A549 (cell line): Measurements from ENCODE around the gene RBMS3. TPM values are rescaled to one million over a fixed set of nuclear protein-coding genes. Genes with fewer than 3 reads are reported as not detected.

Experiments used
- ATAC-seq, 2 experiments: fragments of 200-7000 bp in 1 of 2; fragments of >200 bp in 1 of 2; cut with Nextera tagmentation in 1 of 2; cut with Tn5 transposase in 1 of 2; 3 replicates each; pipeline versions ENCODE4 v1.8.0 to v1.9.1; 2018 to 2020; ENCODE audit warnings: mild to moderate bottlenecking in 1 of 2, moderate library complexity in 1 of 2
- CTCF ChIA-PET: fragments of 300-600 bp; sonication (Branson Sonifier 250); formaldehyde crosslinking; extraction: SDS; loops from one replicate; lab custom pipeline; 2021; ENCODE audit warnings: antibody characterized with exemption, inconsistent platforms; lab: Yijun Ruan, JAX
- POLR2A ChIA-PET: fragments of 350-600 bp; formaldehyde crosslinking; extraction: SDS; loops from one replicate; lab custom pipeline; 2021; ENCODE audit warnings: antibody characterized with exemption, inconsistent platforms; lab: Yijun Ruan, JAX
- DNase-seq, 2 experiments: peaks; one replicate each; pipeline versions ENCODE4 v3.0.0 to v3.0.0-alpha.2; 2011 to 2016; ENCODE audit warnings: low read depth in 1 of 2, low spot score in 1 of 2
- FAIRE-seq: peaks from 2 replicates; lab custom pipeline; 2011; peaks lifted over from hg19 to GRCh38; lab: Jason Lieb, UNC
- H3K27ac ChIP-seq, 2 experiments: fragments of >200 bp; sonication (Bioruptor Twin); formaldehyde crosslinking; 3 replicates each; pipeline ENCODE4 v1.5.1; 2016 to 2017
- H3K4me1 ChIP-seq: fragments of >200 bp; sonication (Bioruptor Twin); formaldehyde crosslinking; 3 replicates; pipeline ENCODE4 v1.6.1; 2016
- H3K4me2 ChIP-seq: fragments of >200 bp; sonication (Bioruptor Twin); formaldehyde crosslinking; 3 replicates; pipeline ENCODE4 v1.6.1; 2016
- H3K4me3 ChIP-seq: fragments of >200 bp; sonication (Bioruptor Twin); formaldehyde crosslinking; 3 replicates; pipeline ENCODE4 v1.5.1; 2016
- H3K9me3 ChIP-seq: fragments of >200 bp; sonication (Bioruptor Twin); formaldehyde crosslinking; 3 replicates; pipeline ENCODE4 v1.6.1; 2016
- ATOH8 ChIP-seq: fragments of 250-450 bp; sonication (Bioruptor Pico); IDR thresholded peaks from 2 replicates; pipeline ENCODE4 v1.5.0; 2020; ENCODE audit warnings: low read depth, mild to moderate bottlenecking, moderate library complexity
- CBX2 ChIP-seq: fragments of 200-600 bp; sonication (generic); IDR thresholded peaks from 2 replicates; pipeline ENCODE4 v1.6.1; 2016; ENCODE audit warnings: low read depth, mild to moderate bottlenecking, borderline replicate concordance
- CBX8 ChIP-seq: fragments of 200-600 bp; sonication (generic); IDR thresholded peaks from 2 replicates; pipeline ENCODE4 v1.6.1; 2016
- CHD4 ChIP-seq: fragments of 200-600 bp; sonication (generic); IDR thresholded peaks from 2 replicates; pipeline ENCODE4 v1.6.1; 2016; ENCODE audit warnings: antibody characterized with exemption, mild to moderate bottlenecking, borderline replicate concordance
- CTCF ChIP-seq: fragments of >200 bp; sonication (Bioruptor Twin); formaldehyde crosslinking; IDR thresholded peaks from 3 replicates; pipeline ENCODE4 v1.5.1; 2016
- EHMT2 ChIP-seq: fragments of 200-600 bp; sonication (generic); IDR thresholded peaks from 2 replicates; pipeline ENCODE4 v1.6.1; 2016; ENCODE audit warnings: antibody characterized with exemption, low read depth, mild to moderate bottlenecking, moderate library complexity
- ESRRA ChIP-seq: fragments of 150-350 bp; IDR thresholded peaks from 2 replicates; pipeline ENCODE4 v1.6.1; 2014; ENCODE audit warnings: mild to moderate bottlenecking, low read length, borderline replicate concordance
- GATA3 ChIP-seq: IDR thresholded peaks from 2 replicates; pipeline ENCODE4 v1.6.1; 2012; ENCODE audit warnings: borderline replicate concordance
- HDAC2 ChIP-seq: fragments of 200-600 bp; sonication (generic); IDR thresholded peaks from 2 replicates; pipeline ENCODE4 v1.6.1; 2016
- HOXA7 ChIP-seq: fragments of 250-450 bp; sonication (Bioruptor Pico); IDR thresholded peaks from 2 replicates; pipeline ENCODE4 v1.5.0; 2020; ENCODE audit warnings: mild to moderate bottlenecking, moderate library complexity
- JUN ChIP-seq, 2 experiments: fragments of >200 bp; sonication (Bioruptor Twin); formaldehyde crosslinking; IDR thresholded peaks; 2 replicates in 1 of 2; 3 replicates in 1 of 2; pipeline ENCODE4 v1.6.1; 2016 to 2017
- KDM1A ChIP-seq: fragments of 200-600 bp; sonication (generic); IDR thresholded peaks from 2 replicates; pipeline ENCODE4 v1.6.1; 2016; ENCODE audit warnings: low read depth, mild to moderate bottlenecking
- KDM5A ChIP-seq: fragments of 200-600 bp; sonication (generic); IDR thresholded peaks from 2 replicates; pipeline ENCODE4 v1.6.1; 2016; ENCODE audit warnings: antibody characterized with exemption, mild to moderate bottlenecking
- MAFK ChIP-seq: fragments of 450-650 bp; IDR thresholded peaks from 2 replicates; pipeline ENCODE4 v1.6.1; 2014; ENCODE audit not compliant: partially characterized antibody
- NPAS2 ChIP-seq: fragments of 250-450 bp; sonication (Bioruptor Pico); IDR thresholded peaks from 2 replicates; pipeline ENCODE4 v1.8.0; 2022; ENCODE audit warnings: mild to moderate bottlenecking, moderate library complexity, borderline replicate concordance
- RAD21 ChIP-seq, 2 experiments: fragments of >200 bp in 1 of 2; sonication (Bioruptor Twin) in 1 of 2; formaldehyde crosslinking in 1 of 2; IDR thresholded peaks in 1 of 2; conservative IDR thresholded peaks in 1 of 2; 2 replicates in 1 of 2; 3 replicates in 1 of 2; pipeline ENCODE4 v1.6.1; 2012 to 2018; ENCODE audit warnings: inconsistent platforms in 1 of 2
- RARB ChIP-seq: fragments of 250-450 bp; sonication (Bioruptor Pico); IDR thresholded peaks from 2 replicates; pipeline ENCODE4 v1.8.0; 2021; ENCODE audit warnings: mild to moderate bottlenecking, moderate library complexity
- RFX5 ChIP-seq: fragments of 450-650 bp; IDR thresholded peaks from 2 replicates; pipeline ENCODE4 v1.7.1; 2014; ENCODE audit warnings: antibody characterized with exemption, mild to moderate bottlenecking, moderate library complexity
- RNF2 ChIP-seq: fragments of 200-600 bp; sonication (generic); IDR thresholded peaks from 2 replicates; pipeline ENCODE4 v1.6.1; 2016; ENCODE audit warnings: low read depth, mild to moderate bottlenecking, antibody characterized with exemption, moderate library complexity, borderline replicate concordance
- ZFP36 ChIP-seq: fragments of 450-650 bp; IDR thresholded peaks from 2 replicates; pipeline ENCODE4 v1.6.1; 2014; ENCODE audit warnings: borderline replicate concordance; ENCODE audit not compliant: partially characterized antibody
- WGBS: methylation state at CpG from one replicate; pipeline ENCODE4 v1.1.6; 2017; ENCODE audit errors: missing lambda C conversion rate; 5-methylcytosine and 5-hydroxymethylcytosine counted together
- polyA plus RNA-seq, 4 experiments: library from polyadenylated mRNA; depleted of rRNA in 3 of 4; stranded (reverse); fragments of >200 nt; fragmentation: RNase III in 1 of 4; extraction: RNeasy Plus Mini Kit Qiagen cat#74134 plus additional on column Dnase treatment in 1 of 4; gene quantifications; 2 replicates in 3 of 4; 3 replicates in 1 of 4; pipeline ENCODE4 v1.2.3, GENCODE V29; 2011 to 2017
- TF ChIP-seq, protein P1 (sequence below): fragments of 450-650 bp; IDR thresholded peaks from 2 replicates; pipeline ENCODE4 v1.6.1; 2014; ENCODE audit warnings: antibody characterized with exemption
- TF ChIP-seq, protein P2 (sequence below): fragments of 150-350 bp; IDR thresholded peaks from 2 replicates; pipeline ENCODE4 v1.6.1; 2014; ENCODE audit warnings: low read depth, mild to moderate bottlenecking, low read length
- TF ChIP-seq, protein P3 (sequence below): IDR thresholded peaks from 2 replicates; pipeline ENCODE4 v1.6.1; 2012
- TF ChIP-seq, protein P4 (sequence below): fragments of >200 bp; sonication (Bioruptor Twin); formaldehyde crosslinking; IDR thresholded peaks from 3 replicates; pipeline ENCODE4 v1.6.1; 2016
- TF ChIP-seq, protein P5 (sequence below): IDR thresholded peaks from 2 replicates; pipeline ENCODE4 v1.6.1; 2012; ENCODE audit warnings: low read depth, borderline replicate concordance

The RBMS3 gene
- polyA plus RNA-seq, 2 of the 4 experiments (the other 2 are of a cell fraction): 0.92 to 4.1 TPM

DNA sequence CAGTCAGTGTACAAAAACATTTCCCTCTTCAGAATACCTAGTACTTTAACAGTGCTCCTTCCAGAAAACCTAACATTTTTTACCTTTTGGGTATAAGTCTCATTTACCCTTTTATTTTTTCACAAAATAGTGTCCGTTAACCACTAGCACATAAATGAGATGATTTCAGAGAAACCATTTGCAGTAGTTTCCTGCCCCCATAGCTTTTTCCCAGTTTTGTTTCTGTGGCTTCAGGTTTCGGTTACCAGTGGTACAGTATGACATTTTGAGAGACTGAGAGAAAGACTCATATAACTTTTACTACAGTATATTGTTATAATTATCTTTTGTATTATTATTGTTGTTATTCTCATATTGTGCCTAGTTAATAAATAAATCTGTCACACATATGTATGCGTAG is 6.2 kb upstream of the RBMS3 start (continued):
- no peak for TF ChIP-seq RARB (CRISPR knock-in tag)

DNA sequence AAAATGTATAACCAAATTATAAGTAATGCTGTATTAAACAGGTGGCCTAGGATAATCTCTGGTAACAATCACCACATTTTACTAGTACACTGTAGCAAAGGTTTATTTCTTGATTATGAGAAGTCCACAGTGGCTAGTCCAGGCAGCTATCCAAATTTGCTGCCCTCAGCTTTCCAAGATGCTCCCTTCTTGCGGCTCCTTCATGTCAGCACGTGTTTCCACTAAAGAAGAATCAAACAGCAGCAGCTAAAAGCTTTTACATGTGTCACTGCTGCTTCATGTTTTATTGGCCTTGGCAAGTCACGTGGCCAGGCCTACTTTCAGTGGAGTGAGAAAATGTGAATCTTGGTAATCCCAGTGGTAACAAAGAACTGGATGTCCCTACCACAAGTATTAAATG is 5.6 kb upstream of the RBMS3 start:
- FAIRE-seq (no peak), ATAC-seq (no peak), DNase-seq (no peak)
- H3K4me3 ChIP-seq: no peak overlapping the region
- 0 out of 3 replicates have a peak, but pooled peaks cover 4% of the 10 kb centered on the region for H3K4me1 ChIP-seq
- H3K27ac ChIP-seq: no peak overlapping the region
- CTCF ChIA-PET: no interaction called here
- H3K4me2 ChIP-seq: no peak overlapping the region
- 84% methylated on average over 3 of the region's 3 CpGs for WGBS
- no peaks in the 10 kb centered on the region for H3K9me3 ChIP-seq
- TF ChIP-seq JUN (IDR thresholded peaks at IDR 0.05) (no peak), ESRRA (no peak)
- POLR2A ChIA-PET: no interaction called here

- FAIRE-seq (no peak), DNase-seq (no peak), ATAC-seq (no peak)
- ChIA-PET CTCF (no interaction called here), POLR2A (no interaction called here)
- H3K4me2 ChIP-seq: no peak overlapping the region
- WGBS: 93% methylated on average over 6 of the region's 6 CpGs
- H3K4me3 ChIP-seq: no peak overlapping the region
- 0 out of 3 replicates have a peak, but pooled peaks cover 4% of the 10 kb centered on the region for H3K4me1 ChIP-seq
- TF ChIP-seq, protein P1, sequence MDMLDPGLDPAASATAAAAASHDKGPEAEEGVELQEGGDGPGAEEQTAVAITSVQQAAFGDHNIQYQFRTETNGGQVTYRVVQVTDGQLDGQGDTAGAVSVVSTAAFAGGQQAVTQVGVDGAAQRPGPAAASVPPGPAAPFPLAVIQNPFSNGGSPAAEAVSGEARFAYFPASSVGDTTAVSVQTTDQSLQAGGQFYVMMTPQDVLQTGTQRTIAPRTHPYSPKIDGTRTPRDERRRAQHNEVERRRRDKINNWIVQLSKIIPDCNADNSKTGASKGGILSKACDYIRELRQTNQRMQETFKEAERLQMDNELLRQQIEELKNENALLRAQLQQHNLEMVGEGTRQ: no peak
- no peak for TF ChIP-seq GATA3
- TF ChIP-seq KDM1A: no peak
- TF ChIP-seq ATOH8: no peak
- no peak for TF ChIP-seq CHD4
- TF ChIP-seq, protein P2, sequence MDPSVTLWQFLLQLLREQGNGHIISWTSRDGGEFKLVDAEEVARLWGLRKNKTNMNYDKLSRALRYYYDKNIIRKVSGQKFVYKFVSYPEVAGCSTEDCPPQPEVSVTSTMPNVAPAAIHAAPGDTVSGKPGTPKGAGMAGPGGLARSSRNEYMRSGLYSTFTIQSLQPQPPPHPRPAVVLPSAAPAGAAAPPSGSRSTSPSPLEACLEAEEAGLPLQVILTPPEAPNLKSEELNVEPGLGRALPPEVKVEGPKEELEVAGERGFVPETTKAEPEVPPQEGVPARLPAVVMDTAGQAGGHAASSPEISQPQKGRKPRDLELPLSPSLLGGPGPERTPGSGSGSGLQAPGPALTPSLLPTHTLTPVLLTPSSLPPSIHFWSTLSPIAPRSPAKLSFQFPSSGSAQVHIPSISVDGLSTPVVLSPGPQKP: no peak
- no peak for TF ChIP-seq RAD21 (conservative IDR thresholded peaks at IDR 0.05 in 1 of 2, IDR thresholded peaks at IDR 0.05 in 1 of 2)
- TF ChIP-seq EHMT2: no peak
- TF ChIP-seq, protein P3, sequence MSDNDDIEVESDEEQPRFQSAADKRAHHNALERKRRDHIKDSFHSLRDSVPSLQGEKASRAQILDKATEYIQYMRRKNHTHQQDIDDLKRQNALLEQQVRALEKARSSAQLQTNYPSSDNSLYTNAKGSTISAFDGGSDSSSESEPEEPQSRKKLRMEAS: no peak
- no peak for TF ChIP-seq HDAC2
- no peak for TF ChIP-seq HOXA7 (CRISPR knock-in tag)
- TF ChIP-seq RNF2: no peak
- TF ChIP-seq, protein P4, sequence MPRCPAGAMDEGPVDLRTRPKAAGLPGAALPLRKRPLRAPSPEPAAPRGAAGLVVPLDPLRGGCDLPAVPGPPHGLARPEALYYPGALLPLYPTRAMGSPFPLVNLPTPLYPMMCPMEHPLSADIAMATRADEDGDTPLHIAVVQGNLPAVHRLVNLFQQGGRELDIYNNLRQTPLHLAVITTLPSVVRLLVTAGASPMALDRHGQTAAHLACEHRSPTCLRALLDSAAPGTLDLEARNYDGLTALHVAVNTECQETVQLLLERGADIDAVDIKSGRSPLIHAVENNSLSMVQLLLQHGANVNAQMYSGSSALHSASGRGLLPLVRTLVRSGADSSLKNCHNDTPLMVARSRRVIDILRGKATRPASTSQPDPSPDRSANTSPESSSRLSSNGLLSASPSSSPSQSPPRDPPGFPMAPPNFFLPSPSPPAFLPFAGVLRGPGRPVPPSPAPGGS: no peak
- no peak for TF ChIP-seq RFX5
- no peak for TF ChIP-seq NPAS2 (CRISPR knock-in tag)
- H3K27ac ChIP-seq: no peak overlapping the region
- no peaks in the 10 kb centered on the region for H3K9me3 ChIP-seq
These were observed 3.6 kb upstream of the RBMS3 start for GRCh38 chr3:29277249-29277648.

DNA sequence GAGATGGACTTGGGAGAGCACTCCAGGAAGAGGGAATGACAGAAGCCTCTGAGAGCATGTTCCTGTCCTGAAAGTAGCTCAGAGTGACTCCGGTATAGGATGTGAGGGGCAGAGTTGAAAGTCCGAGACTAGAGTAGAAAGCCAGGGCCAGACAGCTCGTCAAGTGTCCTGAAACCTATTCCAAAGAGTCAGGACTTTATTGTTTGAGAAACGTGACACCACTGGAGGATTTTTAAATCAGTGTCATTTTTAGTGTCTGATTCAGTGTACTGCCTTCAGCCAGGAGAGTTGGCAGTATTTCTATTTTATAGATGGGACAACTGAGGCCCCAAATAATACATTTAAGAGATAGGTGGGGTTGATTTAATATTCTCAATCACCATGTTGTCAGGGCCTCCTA is 1.6 kb upstream of the RBMS3 start:
- POLR2A ChIA-PET: no interaction called here
- WGBS: 84% methylated on average over 4 of the region's 4 CpGs
- no peak overlapping the region for H3K4me2 ChIP-seq
- DNase-seq (no peak), FAIRE-seq (no peak), ATAC-seq (no peak)
- H3K4me3 ChIP-seq: no peak overlapping the region
- CTCF ChIA-PET: interaction anchor here (0.6 to 1.0 kb wide), 4 partner anchors 27 to 187 kb away, joined by 3 to 4 read pairs (median 3); no protein-coding TSS in a partner anchor
- H3K9me3 ChIP-seq: no peaks in the 10 kb centered on the region
- H3K27ac ChIP-seq: peak overlapping the region; percentile 1 to 19; a peak in 2 of 6 replicates
- H3K4me1 ChIP-seq: peaks cover 13% of the 10 kb centered on the region; the same call in 2 of the 3 replicates
- TF ChIP-seq CBX8 (no peak), CBX2 (no peak), CTCF (no peak), RFX5 (no peak), RAD21 (conservative IDR thresholded peaks at IDR 0.05 in 1 of 2, IDR thresholded peaks at IDR 0.05 in 1 of 2) (no peak), MAFK (no peak), ZFP36 (no peak), KDM5A (no peak)
- TF ChIP-seq, protein P5, sequence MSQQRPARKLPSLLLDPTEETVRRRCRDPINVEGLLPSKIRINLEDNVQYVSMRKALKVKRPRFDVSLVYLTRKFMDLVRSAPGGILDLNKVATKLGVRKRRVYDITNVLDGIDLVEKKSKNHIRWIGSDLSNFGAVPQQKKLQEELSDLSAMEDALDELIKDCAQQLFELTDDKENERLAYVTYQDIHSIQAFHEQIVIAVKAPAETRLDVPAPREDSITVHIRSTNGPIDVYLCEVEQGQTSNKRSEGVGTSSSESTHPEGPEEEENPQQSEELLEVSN: no peak
